ENCODE measurements around the gene PHIP. TPM values are rescaled to one million over a fixed set of nuclear protein-coding genes. Genes with fewer than 3 reads are reported as not detected.

Gene PHIP
- total RNA-seq, 1 experiment from 2014 or later: 53.6 TPM

- H3K27ac Mint-ChIP-seq: no peak overlapping the region
- Histone ChIP-seq H2BK15ac (ENCODE audit: low read depth, low read length) (no peak overlapping the region), H2BK120ac (ENCODE audit: low read depth, low read length, poor library complexity, severe bottlenecking) (no peak overlapping the region), H2BK20ac (ENCODE audit: low read depth, low read length, poor library complexity, severe bottlenecking) (no peak overlapping the region), H3K27ac (ENCODE audit: insufficient read length, low read depth, low read length) (no peak overlapping the region), H3K56ac (ENCODE audit: insufficient read length, low read depth, low read length) (no peak overlapping the region), H3K9me3 (ENCODE audit: control insufficient read depth, low read depth, low read length) (no peaks in the 10 kb centered on the region), H3K23me2 (ENCODE audit: insufficient read length, low read depth, low read length, poor library complexity, severe bottlenecking) (no peaks in the 10 kb centered on the region), H2BK12ac (ENCODE audit: insufficient read length, low read depth, low read length) (no peak overlapping the region), H3T11ph (ENCODE audit: low read length) (no peak overlapping the region), H3K4ac (ENCODE audit: low read depth, low read length) (no peak overlapping the region), H3K14ac (ENCODE audit: insufficient read depth, low read length) (no peak overlapping the region), H3K9ac (ENCODE audit: extremely low read depth, insufficient read length, low read length) (no peak overlapping the region), H4K5ac (ENCODE audit: insufficient read length, low read depth, low read length) (no peak overlapping the region), H4K91ac (ENCODE audit: insufficient read length, low read depth, low read length) (no peak overlapping the region), H3K23ac (ENCODE audit: insufficient read length, low read depth, low read length) (no peak overlapping the region), H3K79me2 (ENCODE audit: insufficient read depth, low read length) (no peaks in the 10 kb centered on the region), H2AFZ (ENCODE audit: low read length) (no peak overlapping the region), H3K18ac (ENCODE audit: insufficient read length, low read depth, low read length) (no peak overlapping the region), H2AK5ac (ENCODE audit: insufficient read length, low read length) (no peak overlapping the region), H3K4me2 (ENCODE audit: insufficient read depth, insufficient read length, low read length) (no peak overlapping the region), H4K8ac (replicated peaks; ENCODE audit: insufficient read length, low read depth, low read length) (no peak overlapping the region), H4K20me1 (ENCODE audit: control insufficient read depth, insufficient read depth, insufficient read length) (no peaks in the 10 kb centered on the region), H2BK5ac (ENCODE audit: insufficient read length, low read length) (no peak overlapping the region), H3K4me1 (ENCODE audit: insufficient read depth, low read length) (no peaks in the 10 kb centered on the region), H3K79me1 (ENCODE audit: insufficient read depth, low read depth, low read length, poor library complexity, severe bottlenecking) (no peaks in the 10 kb centered on the region), H3K27me3 (ENCODE audit: insufficient read depth, low read length) (no peaks in the 10 kb centered on the region)
- no peak for TF ChIP-seq CTCF (conservative IDR thresholded peaks at IDR 0.05)
- H3K9me3 Mint-ChIP-seq: peaks cover 29 to 35% of the 10 kb centered on the region in 2 experiments
- no CpG with 5 or more reads among the region's 3 CpGs for WGBS (ENCODE audit: extremely low coverage, insufficient read length, low lambda C conversion rate)
- H3K4me1 Mint-ChIP-seq: peaks cover 0 to 1% of the 10 kb centered on the region in 2 experiments; a peak in 1 of 4 replicates
- H3K36me3 Mint-ChIP-seq (ENCODE audit: insufficient read depth in 1 of 3, low read depth in 3 of 3): peaks cover 9 to 25% (median 19%) of the 10 kb centered on the region in 3 experiments
- H3K4me3 Mint-ChIP-seq: no peak overlapping the region
- peaks cover 10% of the 10 kb centered on the region for H3K27me3 Mint-ChIP-seq (ENCODE audit: low read depth)
- no peak for DNase-seq
Measured at GRCh38 chr6:78916411-78916810, 161.6 kb downstream of the PHIP start.

All from H9 (cell line).